Measurements from ENCODE around the gene FUS.

- TF ChIP-seq, protein P1, sequence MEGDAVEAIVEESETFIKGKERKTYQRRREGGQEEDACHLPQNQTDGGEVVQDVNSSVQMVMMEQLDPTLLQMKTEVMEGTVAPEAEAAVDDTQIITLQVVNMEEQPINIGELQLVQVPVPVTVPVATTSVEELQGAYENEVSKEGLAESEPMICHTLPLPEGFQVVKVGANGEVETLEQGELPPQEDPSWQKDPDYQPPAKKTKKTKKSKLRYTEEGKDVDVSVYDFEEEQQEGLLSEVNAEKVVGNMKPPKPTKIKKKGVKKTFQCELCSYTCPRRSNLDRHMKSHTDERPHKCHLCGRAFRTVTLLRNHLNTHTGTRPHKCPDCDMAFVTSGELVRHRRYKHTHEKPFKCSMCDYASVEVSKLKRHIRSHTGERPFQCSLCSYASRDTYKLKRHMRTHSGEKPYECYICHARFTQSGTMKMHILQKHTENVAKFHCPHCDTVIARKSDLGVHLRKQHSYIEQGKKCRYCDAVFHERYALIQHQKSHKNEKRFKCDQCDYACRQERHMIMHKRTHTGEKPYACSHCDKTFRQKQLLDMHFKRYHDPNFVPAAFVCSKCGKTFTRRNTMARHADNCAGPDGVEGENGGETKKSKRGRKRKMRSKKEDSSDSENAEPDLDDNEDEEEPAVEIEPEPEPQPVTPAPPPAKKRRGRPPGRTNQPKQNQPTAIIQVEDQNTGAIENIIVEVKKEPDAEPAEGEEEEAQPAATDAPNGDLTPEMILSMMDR (IDR thresholded peaks at IDR 0.05 in 8 of 11, conservative IDR thresholded peaks at IDR 0.05 in 3 of 11), result no peak
- TF ChIP-seq POLR2A (IDR thresholded peaks at IDR 0.05), result no peak
Observed at GRCh38 chr16:31185339-31185738, 5.4 kb downstream of the FUS start.
